WTC11 (cell line): ENCODE measurements around the gene SMIM17. TPM values are rescaled to one million over a fixed set of nuclear protein-coding genes. Genes with fewer than 3 reads are reported as not detected.

Experiments used
- ATAC-seq: fragments of 200-7000 bp; cut with Tn5 transposase; 2 replicates; pipeline ENCODE4 v1.10.0; 2021; ENCODE audit warnings: mild to moderate bottlenecking, moderate library complexity
- Bru-seq: library from RNA; stranded (reverse); fragments of 400-500 nt; gene quantifications from one replicate; lab custom pipeline; 2021; lab: Mats Ljungman, UMichigan
- CTCF ChIA-PET: fragments of 300-600 bp; sonication (Branson Sonifier 250); formaldehyde crosslinking; loops from one replicate; lab custom pipeline; 2021; ENCODE audit warnings: antibody characterized with exemption; lab: Charles Lee
- POLR2A ChIA-PET: fragments of 350-600 bp; sonication (Branson Sonifier 250); formaldehyde crosslinking; loops from one replicate; lab custom pipeline; 2021; ENCODE audit warnings: antibody characterized with exemption; lab: Charles Lee
- DNase-seq: peaks from one replicate; pipeline ENCODE4 v3.0.0; 2021; ENCODE audit warnings: low spot score
- H3K27ac Mint-ChIP-seq: 2 replicates; pipeline ENCODE4 v1.8.0; 2021; ENCODE audit warnings: mixed read lengths
- H3K27me3 Mint-ChIP-seq: 2 replicates; pipeline ENCODE4 v1.8.0; 2021; ENCODE audit warnings: low read depth, mild to moderate bottlenecking, moderate library complexity, mixed read lengths
- H3K36me3 Mint-ChIP-seq: 2 replicates; pipeline ENCODE4 v1.8.0; 2021; ENCODE audit warnings: mixed read lengths
- H3K4me1 Mint-ChIP-seq: 2 replicates; pipeline ENCODE4 v1.8.0; 2022; ENCODE audit warnings: mixed read lengths
- H3K4me3 Mint-ChIP-seq: 2 replicates; pipeline ENCODE4 v1.8.0; 2021; ENCODE audit warnings: mild to moderate bottlenecking, moderate library complexity, mixed read lengths
- H3K9me3 Mint-ChIP-seq: 2 replicates; pipeline ENCODE4 v1.8.0; 2021; ENCODE audit warnings: mixed read lengths
- CREB1 ChIP-seq: sonication (generic); formaldehyde crosslinking; IDR thresholded peaks from 2 replicates; pipeline ENCODE4 v1.8.0; 2023; ENCODE audit warnings: mild to moderate bottlenecking, missing genetic modification reagents
- FOXK1 ChIP-seq: sonication (generic); formaldehyde crosslinking; IDR thresholded peaks from 2 replicates; pipeline ENCODE4 v1.8.0; 2022; ENCODE audit warnings: mild to moderate bottlenecking, moderate library complexity, missing genetic modification reagents
- GABPB1 ChIP-seq: sonication (generic); formaldehyde crosslinking; IDR thresholded peaks from 2 replicates; pipeline ENCODE4 v1.8.1; 2023; ENCODE audit warnings: mild to moderate bottlenecking, missing genetic modification reagents
- GRHL2 ChIP-seq: fragments of 250-450 bp; sonication (Bioruptor Pico); IDR thresholded peaks from 2 replicates; pipeline ENCODE4 v1.8.0; 2022; ENCODE audit warnings: mild to moderate bottlenecking, moderate library complexity; ENCODE audit not compliant: insufficient replicate concordance, severe bottlenecking
- GTF2I ChIP-seq: fragments of 250-450 bp; sonication (Bioruptor Pico); conservative IDR thresholded peaks from 2 replicates; pipeline ENCODE4 v1.4.0; 2021; ENCODE audit warnings: mild to moderate bottlenecking
- HMGA2 ChIP-seq: fragments of 250-450 bp; sonication (Bioruptor Pico); IDR thresholded peaks from 2 replicates; pipeline ENCODE4 v1.4.0; 2021; ENCODE audit warnings: mild to moderate bottlenecking, moderate library complexity
- JUN ChIP-seq: sonication (generic); formaldehyde crosslinking; IDR thresholded peaks from 2 replicates; pipeline ENCODE4 v1.8.0; 2023; ENCODE audit warnings: mild to moderate bottlenecking, missing genetic modification reagents
- MXD4 ChIP-seq: fragments of 250-450 bp; sonication (Bioruptor Pico); IDR thresholded peaks from 2 replicates; pipeline ENCODE4 v1.8.0; 2021; ENCODE audit warnings: mild to moderate bottlenecking, moderate library complexity, borderline replicate concordance
- NFYB ChIP-seq: sonication (generic); formaldehyde crosslinking; conservative IDR thresholded peaks from 2 replicates; pipeline ENCODE4 v1.8.0; 2022; ENCODE audit warnings: low read depth, missing genetic modification reagents
- OVOL2 ChIP-seq: fragments of 250-450 bp; sonication (Bioruptor Pico); IDR thresholded peaks from 2 replicates; pipeline ENCODE4 v1.9.0; 2021; ENCODE audit warnings: mild to moderate bottlenecking, borderline replicate concordance
- RORB ChIP-seq: fragments of 250-450 bp; sonication (Bioruptor Pico); IDR thresholded peaks from 2 replicates; pipeline ENCODE4 v1.9.0; 2021; ENCODE audit warnings: mild to moderate bottlenecking
- TP53 ChIP-seq: sonication (generic); formaldehyde crosslinking; IDR thresholded peaks from 2 replicates; pipeline ENCODE4 v1.8.1; 2023; ENCODE audit warnings: mild to moderate bottlenecking, missing genetic modification reagents
- ZNF121 ChIP-seq: sonication (generic); formaldehyde crosslinking; IDR thresholded peaks from 2 replicates; pipeline ENCODE4 v1.8.0; 2023; ENCODE audit warnings: missing genetic modification reagents
- ZNF138 ChIP-seq: sonication (generic); formaldehyde crosslinking; conservative IDR thresholded peaks from 2 replicates; pipeline ENCODE4 v1.8.1; 2022; ENCODE audit warnings: mild to moderate bottlenecking, moderate library complexity, missing genetic modification reagents
- ZNF232 ChIP-seq: sonication (generic); formaldehyde crosslinking; IDR thresholded peaks from 2 replicates; pipeline ENCODE4 v1.8.0; 2022; ENCODE audit warnings: mild to moderate bottlenecking, missing genetic modification reagents
- ZNF263 ChIP-seq: sonication (generic); formaldehyde crosslinking; IDR thresholded peaks from 2 replicates; pipeline ENCODE4 v1.8.1; 2022; ENCODE audit warnings: low read depth, mild to moderate bottlenecking, moderate library complexity, missing genetic modification reagents
- ZNF317 ChIP-seq: sonication (generic); formaldehyde crosslinking; IDR thresholded peaks from 2 replicates; pipeline ENCODE4 v1.8.1; 2023; ENCODE audit warnings: low read depth, mild to moderate bottlenecking, moderate library complexity, missing genetic modification reagents, borderline replicate concordance
- ZNF416 ChIP-seq: fragments of 250-450 bp; sonication (Bioruptor Pico); IDR thresholded peaks from 2 replicates; pipeline ENCODE4 v1.9.0; 2021; ENCODE audit warnings: mild to moderate bottlenecking, inconsistent platforms
- long read RNA-seq, 3 experiments: library from RNA in 1 of 3; library from capped mRNA in 1 of 3; library from polyadenylated mRNA in 1 of 3; unstranded in 2 of 3; stranded (forward) in 1 of 3; transcript quantifications; one replicate each; pipeline ENCODE4 v2.0.0, GENCODE V29; 2021
- total RNA-seq: library from RNA; stranded (reverse); gene quantifications from 3 replicates; pipeline ENCODE4 v1.2.3, GENCODE V29; 2021
- TF ChIP-seq, protein P1 (sequence below): sonication (generic); formaldehyde crosslinking; IDR thresholded peaks from 2 replicates; pipeline ENCODE4 v1.8.1; 2022; ENCODE audit warnings: missing genetic modification reagents, borderline replicate concordance
- TF ChIP-seq, protein P2 (sequence below): sonication (generic); formaldehyde crosslinking; IDR thresholded peaks from 2 replicates; pipeline ENCODE4 v1.8.0; 2022; ENCODE audit warnings: mild to moderate bottlenecking, missing genetic modification reagents
- TF ChIP-seq, protein P3 (sequence below): sonication (generic); formaldehyde crosslinking; IDR thresholded peaks from 2 replicates; pipeline ENCODE4 v1.8.0; 2022; ENCODE audit warnings: mild to moderate bottlenecking, missing genetic modification reagents
- TF ChIP-seq, protein P4 (sequence below): sonication (generic); formaldehyde crosslinking; IDR thresholded peaks from 2 replicates; pipeline ENCODE4 v1.8.1; 2023; ENCODE audit warnings: mild to moderate bottlenecking, missing genetic modification reagents, moderate library complexity
- TF ChIP-seq, protein P5 (sequence below): fragments of 250-450 bp; sonication (Bioruptor Pico); IDR thresholded peaks from 2 replicates; pipeline ENCODE4 v2.1.2; 2022; ENCODE audit warnings: mild to moderate bottlenecking, moderate library complexity
- TF ChIP-seq, protein P6 (sequence below): sonication (generic); formaldehyde crosslinking; IDR thresholded peaks from 2 replicates; pipeline ENCODE4 v1.8.1; 2022; ENCODE audit warnings: mild to moderate bottlenecking, moderate library complexity, missing genetic modification reagents

SMIM17 gene
- total RNA-seq, result 0.15 to 0.39 TPM (median 0.34 TPM) in 3 replicates
- percentile 31 among the genes with signal in this experiment for Bru-seq, nascent RNA
- long read RNA-seq, experiment 1, partial matches to known transcripts, result 0 of 1 reads
- long read RNA-seq, experiment 1, other reads (novel, unspliced or antisense), result 1 of 1 reads
- long read RNA-seq, experiment 2, result 0 reads
- long read RNA-seq, experiment 3, result 0 reads

DNA sequence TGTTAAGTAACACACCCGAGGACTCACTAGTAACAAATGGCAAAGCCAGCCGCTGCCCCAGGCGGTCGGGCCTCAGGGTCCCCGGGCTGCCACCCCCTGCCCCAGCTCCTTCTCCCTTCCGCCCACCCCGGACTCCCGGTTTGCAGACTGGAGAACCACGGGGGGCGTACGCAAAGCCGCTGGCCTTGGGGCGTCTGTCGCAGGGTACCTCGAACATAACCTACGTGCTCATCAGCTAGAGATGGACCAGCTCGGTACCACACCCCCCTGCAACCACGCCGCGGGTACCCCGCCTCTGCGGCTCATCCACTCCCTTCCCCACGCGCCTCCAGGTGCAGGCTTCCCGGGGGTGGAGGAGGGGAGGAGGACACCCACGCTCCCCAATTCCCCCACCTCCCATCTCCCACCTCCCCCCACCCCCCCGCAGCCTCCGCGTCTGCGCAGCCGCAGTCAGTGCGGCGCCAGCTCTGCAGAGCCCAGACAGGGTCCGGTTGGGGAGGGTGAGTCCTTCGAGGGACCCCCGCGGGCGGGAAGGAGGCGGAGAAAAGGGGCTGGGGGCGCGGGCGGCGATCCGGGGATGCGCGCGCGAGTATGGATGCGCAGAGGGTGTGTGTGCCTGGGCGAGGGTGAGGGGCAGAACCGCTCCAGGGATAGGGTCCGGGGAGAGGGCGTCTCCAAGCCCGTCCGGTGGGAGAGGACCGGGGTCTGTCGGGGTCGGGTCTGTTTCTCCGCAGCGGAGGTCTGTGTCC lies at the start of gene SMIM17:
SMIM17 (plus strand) TSS at position 449 of the 749 bp plus-strand sequence. CDS start 2,509 bp downstream, outside the sequence.
- TF ChIP-seq GTF2I (CRISPR knock-in tag), result no peak
- no peak for TF ChIP-seq RORB (CRISPR knock-in tag)
- no peak for TF ChIP-seq NFYB (CRISPR knock-in tag)
- TF ChIP-seq MXD4 (CRISPR knock-in tag), result no peak
- no peak for TF ChIP-seq JUN (CRISPR knock-in tag)
- TF ChIP-seq CREB1 (CRISPR knock-in tag), result no peak
- TF ChIP-seq ZNF416 (CRISPR knock-in tag), result no peak
- TF ChIP-seq GRHL2 (CRISPR knock-in tag), result no peak
- TF ChIP-seq HMGA2 (CRISPR knock-in tag), result no peak
- DNase-seq (no peak), ATAC-seq (no peak)
- Mint-ChIP-seq H3K4me1 (no peaks in the 10 kb centered on the region), H3K27me3 (peaks cover 12% of the 10 kb centered on the region), H3K4me3 (no peak within 1 kb of the TSS), H3K27ac (no peak within 1 kb of the TSS), H3K9me3 (peaks cover 74% of the 10 kb centered on the region), H3K36me3 (peaks cover 62% of the 10 kb centered on the region)
- ChIA-PET POLR2A (no interaction called here), CTCF (no interaction called here)

DNA sequence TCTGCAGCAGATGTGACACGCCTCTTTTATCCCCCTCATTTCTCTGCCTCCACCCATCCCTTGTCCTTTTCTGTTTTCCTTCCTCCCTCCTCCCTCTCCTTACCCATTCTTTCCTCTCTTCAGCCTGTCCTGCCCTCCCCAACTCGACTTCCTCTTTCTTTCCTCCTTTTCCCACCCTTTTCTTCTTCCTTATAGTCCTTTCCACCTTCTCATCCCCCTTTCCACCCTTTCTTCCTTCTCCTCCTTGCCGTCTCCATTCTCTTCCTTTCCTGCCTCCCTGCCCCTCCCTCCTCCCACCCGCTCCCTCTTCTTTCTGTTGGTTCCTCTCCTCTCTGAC lies 48.5 kb upstream of the SMIM17 start:
- H3K27ac Mint-ChIP-seq, result no peak overlapping the region
- DNase-seq (no peak), ATAC-seq (no peak)
- TF ChIP-seq, protein P1, sequence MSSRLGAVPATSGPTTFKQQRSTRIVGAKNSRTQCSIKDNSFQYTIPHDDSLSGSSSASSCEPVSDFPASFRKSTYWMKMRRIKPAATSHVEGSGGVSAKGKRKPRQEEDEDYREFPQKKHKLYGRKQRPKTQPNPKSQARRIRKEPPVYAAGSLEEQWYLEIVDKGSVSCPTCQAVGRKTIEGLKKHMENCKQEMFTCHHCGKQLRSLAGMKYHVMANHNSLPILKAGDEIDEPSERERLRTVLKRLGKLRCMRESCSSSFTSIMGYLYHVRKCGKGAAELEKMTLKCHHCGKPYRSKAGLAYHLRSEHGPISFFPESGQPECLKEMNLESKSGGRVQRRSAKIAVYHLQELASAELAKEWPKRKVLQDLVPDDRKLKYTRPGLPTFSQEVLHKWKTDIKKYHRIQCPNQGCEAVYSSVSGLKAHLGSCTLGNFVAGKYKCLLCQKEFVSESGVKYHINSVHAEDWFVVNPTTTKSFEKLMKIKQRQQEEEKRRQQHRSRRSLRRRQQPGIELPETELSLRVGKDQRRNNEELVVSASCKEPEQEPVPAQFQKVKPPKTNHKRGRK (CRISPR knock-in tag), result 0 out of 2 replicates have a peak, but pooled peaks have one; percentile 65
- TF ChIP-seq, protein P2, sequence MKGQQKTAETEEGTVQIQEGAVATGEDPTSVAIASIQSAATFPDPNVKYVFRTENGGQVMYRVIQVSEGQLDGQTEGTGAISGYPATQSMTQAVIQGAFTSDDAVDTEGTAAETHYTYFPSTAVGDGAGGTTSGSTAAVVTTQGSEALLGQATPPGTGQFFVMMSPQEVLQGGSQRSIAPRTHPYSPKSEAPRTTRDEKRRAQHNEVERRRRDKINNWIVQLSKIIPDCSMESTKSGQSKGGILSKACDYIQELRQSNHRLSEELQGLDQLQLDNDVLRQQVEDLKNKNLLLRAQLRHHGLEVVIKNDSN (CRISPR knock-in tag), result no peak
- TF ChIP-seq ZNF232 (CRISPR knock-in tag), result no peak
- H3K27me3 Mint-ChIP-seq, result peaks cover 29% of the 10 kb centered on the region
- H3K36me3 Mint-ChIP-seq, result peaks cover 22% of the 10 kb centered on the region
- H3K9me3 Mint-ChIP-seq, result peaks cover 35% of the 10 kb centered on the region
- peaks cover 11% of the 10 kb centered on the region for H3K4me1 Mint-ChIP-seq
- POLR2A ChIA-PET, result no interaction called here
- CTCF ChIA-PET, result interaction anchor here (1.0 kb wide), 2 partner anchors 246 to 528 kb away, joined by 3 to 5 read pairs; no protein-coding TSS in a partner anchor
- H3K4me3 Mint-ChIP-seq, result peak overlapping the region; percentile 92

DNA sequence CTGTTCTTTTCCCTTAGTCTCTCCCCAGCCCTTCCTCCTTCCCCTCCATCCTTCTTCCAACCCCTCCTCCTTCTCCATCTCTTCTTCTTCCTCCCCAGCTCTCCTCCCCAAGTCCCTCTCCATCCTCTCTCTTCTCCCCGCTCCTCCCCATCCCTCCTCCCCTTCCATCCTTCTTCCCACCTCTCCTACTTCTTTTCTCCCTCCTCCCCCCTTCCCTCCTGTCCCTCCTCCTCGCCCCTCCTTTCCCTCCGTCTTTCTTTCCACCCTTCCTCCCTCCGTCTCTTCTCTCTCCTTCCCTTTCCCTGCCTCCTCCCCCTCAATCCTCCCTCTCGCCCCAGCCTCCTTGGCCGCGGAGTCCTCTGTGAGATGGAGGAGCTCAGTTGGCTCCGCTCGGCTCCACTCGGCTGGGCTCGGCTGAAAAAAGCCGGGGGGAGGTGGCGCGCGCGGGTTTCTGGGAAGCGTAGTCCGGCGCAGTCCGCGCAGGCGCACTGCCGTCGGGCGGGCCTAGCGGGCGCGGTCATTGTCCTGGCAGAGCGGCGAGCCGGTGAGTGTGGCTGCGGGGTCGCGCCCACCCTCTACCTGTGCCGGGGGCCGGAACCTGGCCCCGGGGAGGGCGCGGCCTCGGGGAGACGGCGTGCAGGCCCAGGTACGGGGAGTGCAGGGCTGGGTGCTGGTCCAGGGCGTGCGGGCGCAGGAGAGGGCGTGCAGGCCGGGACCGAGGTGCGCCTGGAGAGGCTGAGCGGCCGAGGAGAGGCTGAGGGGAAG lies 48.0 kb upstream of the SMIM17 start, which contains the start of gene ZNF71:
ZNF71 (plus strand) TSS at position 520 of the 765 bp plus-strand sequence. CDS start 6,257 bp downstream, outside the sequence.
- peaks cover 21% of the 10 kb centered on the region for H3K36me3 Mint-ChIP-seq
- H3K9me3 Mint-ChIP-seq, result peaks cover 35% of the 10 kb centered on the region
- H3K27ac Mint-ChIP-seq, result peak within 1 kb of the TSS; percentile 9; the same call in 1 of the 2 replicates
- peak within 1 kb of the TSS; percentile 92 for H3K4me3 Mint-ChIP-seq
- ChIA-PET POLR2A (interaction anchor here (0.6 kb wide), 1 partner anchor 613 kb away, joined by 3 read pairs; no protein-coding TSS in a partner anchor), CTCF (interaction anchor here (1.0 kb wide), 2 partner anchors 247 to 529 kb away, joined by 3 to 5 read pairs; no protein-coding TSS in a partner anchor)
- H3K4me1 Mint-ChIP-seq, result peaks cover 11% of the 10 kb centered on the region
- DNase-seq, result peak; percentile 93
- H3K27me3 Mint-ChIP-seq, result peaks cover 29% of the 10 kb centered on the region
- ATAC-seq, result peak; percentile 95
- TF ChIP-seq GABPB1 (CRISPR knock-in tag) (peak; percentile 51; the same call in 1 of the 2 replicates), JUN (CRISPR knock-in tag) (0 out of 2 replicates have a peak, but pooled peaks have one; percentile 40), ZNF138 (0 out of 2 replicates have a peak, but pooled peaks have one; percentile 38), FOXK1 (CRISPR knock-in tag) (no peak; the same call in 1 of the 2 replicates), ZNF121 (0 out of 2 replicates have a peak, but pooled peaks have one; percentile 37), ZNF263 (CRISPR knock-in tag) (peak; percentile 97), TP53 (CRISPR knock-in tag) (0 out of 2 replicates have a peak, but pooled peaks have one; percentile 36), ZNF317 (CRISPR knock-in tag) (peak; percentile 25; the same call in 1 of the 2 replicates), OVOL2 (no peak)
- TF ChIP-seq, protein P3, sequence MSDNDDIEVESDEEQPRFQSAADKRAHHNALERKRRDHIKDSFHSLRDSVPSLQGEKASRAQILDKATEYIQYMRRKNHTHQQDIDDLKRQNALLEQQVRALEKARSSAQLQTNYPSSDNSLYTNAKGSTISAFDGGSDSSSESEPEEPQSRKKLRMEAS (CRISPR knock-in tag), result peak; percentile 83
- TF ChIP-seq, protein P4, sequence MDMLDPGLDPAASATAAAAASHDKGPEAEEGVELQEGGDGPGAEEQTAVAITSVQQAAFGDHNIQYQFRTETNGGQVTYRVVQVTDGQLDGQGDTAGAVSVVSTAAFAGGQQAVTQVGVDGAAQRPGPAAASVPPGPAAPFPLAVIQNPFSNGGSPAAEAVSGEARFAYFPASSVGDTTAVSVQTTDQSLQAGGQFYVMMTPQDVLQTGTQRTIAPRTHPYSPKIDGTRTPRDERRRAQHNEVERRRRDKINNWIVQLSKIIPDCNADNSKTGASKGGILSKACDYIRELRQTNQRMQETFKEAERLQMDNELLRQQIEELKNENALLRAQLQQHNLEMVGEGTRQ (CRISPR knock-in tag), result no peak
- TF ChIP-seq, protein P5, sequence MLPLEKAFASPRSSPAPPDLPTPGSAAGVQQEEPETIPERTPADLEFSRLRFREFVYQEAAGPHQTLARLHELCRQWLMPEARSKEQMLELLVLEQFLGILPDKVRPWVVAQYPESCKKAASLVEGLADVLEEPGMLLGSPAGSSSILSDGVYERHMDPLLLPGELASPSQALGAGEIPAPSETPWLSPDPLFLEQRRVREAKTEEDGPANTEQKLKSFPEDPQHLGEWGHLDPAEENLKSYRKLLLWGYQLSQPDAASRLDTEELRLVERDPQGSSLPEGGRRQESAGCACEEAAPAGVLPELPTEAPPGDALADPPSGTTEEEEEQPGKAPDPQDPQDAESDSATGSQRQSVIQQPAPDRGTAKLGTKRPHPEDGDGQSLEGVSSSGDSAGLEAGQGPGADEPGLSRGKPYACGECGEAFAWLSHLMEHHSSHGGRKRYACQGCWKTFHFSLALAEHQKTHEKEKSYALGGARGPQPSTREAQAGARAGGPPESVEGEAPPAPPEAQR (CRISPR knock-in tag), result no peak
- TF ChIP-seq, protein P6, sequence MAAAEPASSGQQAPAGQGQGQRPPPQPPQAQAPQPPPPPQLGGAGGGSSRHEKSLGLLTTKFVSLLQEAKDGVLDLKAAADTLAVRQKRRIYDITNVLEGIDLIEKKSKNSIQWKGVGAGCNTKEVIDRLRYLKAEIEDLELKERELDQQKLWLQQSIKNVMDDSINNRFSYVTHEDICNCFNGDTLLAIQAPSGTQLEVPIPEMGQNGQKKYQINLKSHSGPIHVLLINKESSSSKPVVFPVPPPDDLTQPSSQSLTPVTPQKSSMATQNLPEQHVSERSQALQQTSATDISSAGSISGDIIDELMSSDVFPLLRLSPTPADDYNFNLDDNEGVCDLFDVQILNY (CRISPR knock-in tag), result 0 out of 2 replicates have a peak, but pooled peaks have one; percentile 59
